Measurements from ENCODE around the gene KCNS3.

The KCNS3 gene

GRCh38 chr2:17910980-17911379 is 32.5 kb downstream of the KCNS3 start:
- Mint-ChIP-seq H3K4me3 (no peak overlapping the region), H3K27ac (no peak overlapping the region), H3K36me3 (ENCODE audit: low read depth) (no peaks in the 10 kb centered on the region), H3K4me1 (ENCODE audit: low read depth) (no peaks in the 10 kb centered on the region), H3K9me3 (peaks cover 3% of the 10 kb centered on the region), H3K27me3 (peaks cover 15% of the 10 kb centered on the region)

- H3K9me3 Mint-ChIP-seq, result peaks cover 3% of the 10 kb centered on the region
- H3K4me3 Mint-ChIP-seq, result no peak overlapping the region
- H3K27me3 Mint-ChIP-seq, result peaks cover 15% of the 10 kb centered on the region
- H3K36me3 Mint-ChIP-seq (ENCODE audit: low read depth), result no peaks in the 10 kb centered on the region
- H3K27ac Mint-ChIP-seq, result no peak overlapping the region
- H3K4me1 Mint-ChIP-seq (ENCODE audit: low read depth), result no peaks in the 10 kb centered on the region
Measured at GRCh38 chr2:17911491-17912260, 33.2 kb downstream of the KCNS3 start.

GRCh38 chr2:17912266-17912691 is 33.8 kb downstream of the KCNS3 start:
- Mint-ChIP-seq H3K4me3 (no peak overlapping the region), H3K27me3 (peaks cover 18% of the 10 kb centered on the region), H3K9me3 (peaks cover 3% of the 10 kb centered on the region), H3K36me3 (ENCODE audit: low read depth) (no peaks in the 10 kb centered on the region), H3K27ac (no peak overlapping the region), H3K4me1 (ENCODE audit: low read depth) (no peaks in the 10 kb centered on the region)

- H3K27ac Mint-ChIP-seq, result no peak overlapping the region
- no peak overlapping the region for H3K4me3 Mint-ChIP-seq
- H3K36me3 Mint-ChIP-seq (ENCODE audit: low read depth), result no peaks in the 10 kb centered on the region
- H3K4me1 Mint-ChIP-seq (ENCODE audit: low read depth), result no peaks in the 10 kb centered on the region
- peaks cover 13% of the 10 kb centered on the region for H3K27me3 Mint-ChIP-seq
- no peaks in the 10 kb centered on the region for H3K9me3 Mint-ChIP-seq
Measured at GRCh38 chr2:17915099-17915498, 36.6 kb downstream of the KCNS3 start.

GRCh38 chr2:17915811-17916518 is 37.5 kb downstream of the KCNS3 start:
- H3K4me3 Mint-ChIP-seq, result no peak overlapping the region
- H3K27ac Mint-ChIP-seq, result no peak overlapping the region
- H3K4me1 Mint-ChIP-seq (ENCODE audit: low read depth), result no peaks in the 10 kb centered on the region
- no peaks in the 10 kb centered on the region for H3K9me3 Mint-ChIP-seq
- H3K36me3 Mint-ChIP-seq (ENCODE audit: low read depth), result no peaks in the 10 kb centered on the region
- H3K27me3 Mint-ChIP-seq, result peaks cover 11% of the 10 kb centered on the region

- Mint-ChIP-seq H3K36me3 (ENCODE audit: low read depth) (no peaks in the 10 kb centered on the region), H3K27me3 (peaks cover 9% of the 10 kb centered on the region), H3K4me1 (ENCODE audit: low read depth) (no peaks in the 10 kb centered on the region)
Measured at GRCh38 chr2:17916584-17916983, 38.1 kb downstream of the KCNS3 start.

GRCh38 chr2:17918789-17919188 is 40.3 kb downstream of the KCNS3 start:
- Mint-ChIP-seq H3K36me3 (ENCODE audit: low read depth) (no peaks in the 10 kb centered on the region), H3K4me3 (no peak overlapping the region), H3K4me1 (ENCODE audit: low read depth) (no peaks in the 10 kb centered on the region), H3K27ac (no peak overlapping the region), H3K9me3 (no peaks in the 10 kb centered on the region), H3K27me3 (peaks cover 3% of the 10 kb centered on the region)

More at GRCh38 chr2:17916584-17916983, 38.1 kb downstream of the KCNS3 start:
- no peak overlapping the region for H3K27ac Mint-ChIP-seq
- H3K4me3 Mint-ChIP-seq, result no peak overlapping the region
- no peaks in the 10 kb centered on the region for H3K9me3 Mint-ChIP-seq

GRCh38 chr2:17930773-17931172 is 52.3 kb downstream of the KCNS3 start:
- Mint-ChIP-seq H3K27me3 (no peaks in the 10 kb centered on the region), H3K27ac (no peak overlapping the region), H3K36me3 (ENCODE audit: low read depth) (no peaks in the 10 kb centered on the region), H3K9me3 (peaks cover 4% of the 10 kb centered on the region), H3K4me1 (ENCODE audit: low read depth) (no peaks in the 10 kb centered on the region), H3K4me3 (no peak overlapping the region)

GRCh38 chr2:17933256-17933655 is 54.8 kb downstream of the KCNS3 start:
- Mint-ChIP-seq H3K27me3 (no peaks in the 10 kb centered on the region), H3K27ac (no peak overlapping the region)

GRCh38 chr2:17934721-17935120 is 56.3 kb downstream of the KCNS3 start:
- H3K36me3 Mint-ChIP-seq (ENCODE audit: low read depth), result no peaks in the 10 kb centered on the region
- H3K4me1 Mint-ChIP-seq (ENCODE audit: low read depth), result no peaks in the 10 kb centered on the region
- H3K27me3 Mint-ChIP-seq, result peaks cover 5% of the 10 kb centered on the region
- no peaks in the 10 kb centered on the region for H3K9me3 Mint-ChIP-seq
- H3K4me3 Mint-ChIP-seq, result no peak overlapping the region
- H3K27ac Mint-ChIP-seq, result no peak overlapping the region

More at GRCh38 chr2:17933256-17933655, 54.8 kb downstream of the KCNS3 start:
- Mint-ChIP-seq H3K9me3 (no peaks in the 10 kb centered on the region), H3K36me3 (ENCODE audit: low read depth) (no peaks in the 10 kb centered on the region), H3K4me3 (no peak overlapping the region), H3K4me1 (ENCODE audit: low read depth) (no peaks in the 10 kb centered on the region)

GRCh38 chr2:17935242-17935885 is 56.9 kb downstream of the KCNS3 start:
- Mint-ChIP-seq H3K27ac (no peak overlapping the region), H3K27me3 (peaks cover 5% of the 10 kb centered on the region), H3K4me3 (no peak overlapping the region), H3K36me3 (ENCODE audit: low read depth) (no peaks in the 10 kb centered on the region), H3K9me3 (no peaks in the 10 kb centered on the region), H3K4me1 (ENCODE audit: low read depth) (no peaks in the 10 kb centered on the region)

GRCh38 chr2:17936599-17936998 is 58.1 kb downstream of the KCNS3 start:
- Mint-ChIP-seq H3K36me3 (ENCODE audit: low read depth) (no peaks in the 10 kb centered on the region), H3K4me1 (ENCODE audit: low read depth) (no peaks in the 10 kb centered on the region), H3K27ac (no peak overlapping the region), H3K27me3 (peaks cover 5% of the 10 kb centered on the region), H3K9me3 (no peaks in the 10 kb centered on the region), H3K4me3 (no peak overlapping the region)

GRCh38 chr2:17940091-17940630 is 61.7 kb downstream of the KCNS3 start:
- no peak overlapping the region for H3K27ac Mint-ChIP-seq
- H3K9me3 Mint-ChIP-seq, result peaks cover 3% of the 10 kb centered on the region
- no peak overlapping the region for H3K4me3 Mint-ChIP-seq
- H3K36me3 Mint-ChIP-seq (ENCODE audit: low read depth), result no peaks in the 10 kb centered on the region
- H3K27me3 Mint-ChIP-seq, result peaks cover 5% of the 10 kb centered on the region
- H3K4me1 Mint-ChIP-seq (ENCODE audit: low read depth), result no peaks in the 10 kb centered on the region

- no peaks in the 10 kb centered on the region for H3K4me1 Mint-ChIP-seq (ENCODE audit: low read depth)
- no peak overlapping the region for H3K4me3 Mint-ChIP-seq
- H3K9me3 Mint-ChIP-seq, result peaks cover 3% of the 10 kb centered on the region
- H3K27me3 Mint-ChIP-seq, result peaks cover 5% of the 10 kb centered on the region
- H3K36me3 Mint-ChIP-seq (ENCODE audit: low read depth), result no peaks in the 10 kb centered on the region
- H3K27ac Mint-ChIP-seq, result no peak overlapping the region
Measured at GRCh38 chr2:17943444-17943843, 65.0 kb downstream of the KCNS3 start.

- no peaks in the 10 kb centered on the region for H3K36me3 Mint-ChIP-seq (ENCODE audit: low read depth)
- H3K27ac Mint-ChIP-seq, result no peak overlapping the region
- H3K9me3 Mint-ChIP-seq, result peaks cover 3% of the 10 kb centered on the region
- H3K4me3 Mint-ChIP-seq, result no peak overlapping the region
- H3K4me1 Mint-ChIP-seq (ENCODE audit: low read depth), result no peaks in the 10 kb centered on the region
- H3K27me3 Mint-ChIP-seq, result peaks cover 5% of the 10 kb centered on the region
Measured at GRCh38 chr2:17947113-17947512, 68.6 kb downstream of the KCNS3 start.

Measured in stimulated activated naive CD8-positive, alpha-beta T cell treated with anti-CD3 and anti-CD28 coated beads, Interleukin-15, Interleukin-2, amounts not matched to agents 100 ng/mL and 50 ng/mL, for 24 hours (primary cell).